ENCODE results near the gene ASRGL1. TPM values are rescaled to one million over a fixed set of nuclear protein-coding genes. Genes with fewer than 3 reads are reported as not detected.

ASRGL1 gene
- total and polyA plus RNA-seq, 2 experiments from 2014 or later, result 9.5 to 18.6 TPM

DNA sequence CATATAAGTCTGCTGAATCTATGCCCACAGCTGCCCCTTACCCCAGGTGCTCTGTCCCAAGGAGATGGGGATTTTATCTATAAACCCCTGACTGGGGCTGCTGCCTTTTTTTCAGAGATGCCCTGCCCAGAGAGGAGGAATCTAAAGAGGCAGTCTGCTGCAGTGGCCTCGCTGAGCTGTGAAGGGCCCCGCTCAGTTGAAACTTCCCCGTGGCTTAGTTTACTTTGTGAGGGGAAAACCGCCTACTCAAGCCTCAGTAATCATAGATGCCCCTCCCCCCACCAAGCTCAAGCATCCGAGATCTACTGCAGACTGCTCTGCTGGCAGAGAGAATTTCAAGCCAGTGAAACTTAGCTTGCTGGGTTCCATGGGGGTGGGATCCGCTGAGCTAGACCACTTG is 31.0 kb upstream of the ASRGL1 start:
- Histone ChIP-seq H3K27ac (no peak overlapping the region), H3K36me3 (replicated peaks; ENCODE audit: insufficient read depth, low read depth) (no peaks in the 10 kb centered on the region), H4K20me1 (ENCODE audit: insufficient read depth, poor library complexity, severe bottlenecking) (no peaks in the 10 kb centered on the region), H3K9me2 (replicated peaks; ENCODE audit: insufficient read depth) (no peaks in the 10 kb centered on the region), H3K27me3 (peaks cover 9% of the 10 kb centered on the region), H3K4me2 (no peak overlapping the region), H3K9me3 (ENCODE audit: low read depth) (peaks cover 4% of the 10 kb centered on the region), H3K4me1 (ENCODE audit: insufficient read depth) (no peaks in the 10 kb centered on the region), H3K4me3 (no peak overlapping the region), H3K79me2 (no peaks in the 10 kb centered on the region), H2AFZ (no peak overlapping the region)
- DNase-seq (ENCODE audit: low spot score), result peak; percentile 25
- WGBS (ENCODE audit: low lambda C conversion rate, missing lambda C conversion rate), result 22% methylated on average over 6 of the region's 6 CpGs
- no peak for TF ChIP-seq EZH2 (IDR thresholded peaks at IDR 0.05; ENCODE audit: borderline replicate concordance)
- no peak for TF ChIP-seq EZH2phosphoT487 (IDR thresholded peaks at IDR 0.05; ENCODE audit: low read depth, severe bottlenecking, unreplicated experiment)
- TF ChIP-seq, protein P1, sequence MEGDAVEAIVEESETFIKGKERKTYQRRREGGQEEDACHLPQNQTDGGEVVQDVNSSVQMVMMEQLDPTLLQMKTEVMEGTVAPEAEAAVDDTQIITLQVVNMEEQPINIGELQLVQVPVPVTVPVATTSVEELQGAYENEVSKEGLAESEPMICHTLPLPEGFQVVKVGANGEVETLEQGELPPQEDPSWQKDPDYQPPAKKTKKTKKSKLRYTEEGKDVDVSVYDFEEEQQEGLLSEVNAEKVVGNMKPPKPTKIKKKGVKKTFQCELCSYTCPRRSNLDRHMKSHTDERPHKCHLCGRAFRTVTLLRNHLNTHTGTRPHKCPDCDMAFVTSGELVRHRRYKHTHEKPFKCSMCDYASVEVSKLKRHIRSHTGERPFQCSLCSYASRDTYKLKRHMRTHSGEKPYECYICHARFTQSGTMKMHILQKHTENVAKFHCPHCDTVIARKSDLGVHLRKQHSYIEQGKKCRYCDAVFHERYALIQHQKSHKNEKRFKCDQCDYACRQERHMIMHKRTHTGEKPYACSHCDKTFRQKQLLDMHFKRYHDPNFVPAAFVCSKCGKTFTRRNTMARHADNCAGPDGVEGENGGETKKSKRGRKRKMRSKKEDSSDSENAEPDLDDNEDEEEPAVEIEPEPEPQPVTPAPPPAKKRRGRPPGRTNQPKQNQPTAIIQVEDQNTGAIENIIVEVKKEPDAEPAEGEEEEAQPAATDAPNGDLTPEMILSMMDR (IDR thresholded peaks at IDR 0.05; ENCODE audit: poor library complexity), result no peak

DNA sequence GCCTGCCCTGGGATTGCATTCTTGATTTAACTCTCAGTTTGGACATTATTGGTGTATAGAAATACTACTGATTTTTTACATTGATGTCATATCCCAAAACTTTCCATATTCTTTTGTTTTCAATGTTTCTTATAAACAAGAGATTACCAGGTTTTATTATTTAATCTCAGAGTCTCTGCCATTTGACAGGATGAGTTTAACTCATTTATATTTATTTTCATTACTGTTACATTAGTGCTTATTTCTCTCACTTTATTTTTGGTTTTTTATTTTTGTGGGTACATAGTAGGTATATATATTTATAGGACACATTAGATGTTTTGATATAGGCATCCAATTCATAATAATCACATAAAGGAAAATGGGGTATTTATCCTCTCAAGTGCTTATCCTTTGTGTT is 29.3 kb upstream of the ASRGL1 start:
- Histone ChIP-seq H3K4me3 (no peak overlapping the region), H3K4me2 (no peak overlapping the region), H4K20me1 (ENCODE audit: insufficient read depth, poor library complexity, severe bottlenecking) (no peaks in the 10 kb centered on the region), H3K4me1 (ENCODE audit: insufficient read depth) (no peaks in the 10 kb centered on the region), H3K9me3 (ENCODE audit: low read depth) (peaks cover 4% of the 10 kb centered on the region), H3K9me2 (replicated peaks; ENCODE audit: insufficient read depth) (no peaks in the 10 kb centered on the region), H3K27ac (no peak overlapping the region), H2AFZ (no peak overlapping the region), H3K36me3 (replicated peaks; ENCODE audit: insufficient read depth, low read depth) (no peaks in the 10 kb centered on the region), H3K79me2 (no peaks in the 10 kb centered on the region), H3K27me3 (peaks cover 9% of the 10 kb centered on the region)
- TF ChIP-seq, protein P1 (IDR thresholded peaks at IDR 0.05; ENCODE audit: poor library complexity), result no peak
- TF ChIP-seq EZH2phosphoT487 (IDR thresholded peaks at IDR 0.05; ENCODE audit: low read depth, severe bottlenecking, unreplicated experiment), result no peak
- no peak for DNase-seq (ENCODE audit: low spot score)

DNA sequence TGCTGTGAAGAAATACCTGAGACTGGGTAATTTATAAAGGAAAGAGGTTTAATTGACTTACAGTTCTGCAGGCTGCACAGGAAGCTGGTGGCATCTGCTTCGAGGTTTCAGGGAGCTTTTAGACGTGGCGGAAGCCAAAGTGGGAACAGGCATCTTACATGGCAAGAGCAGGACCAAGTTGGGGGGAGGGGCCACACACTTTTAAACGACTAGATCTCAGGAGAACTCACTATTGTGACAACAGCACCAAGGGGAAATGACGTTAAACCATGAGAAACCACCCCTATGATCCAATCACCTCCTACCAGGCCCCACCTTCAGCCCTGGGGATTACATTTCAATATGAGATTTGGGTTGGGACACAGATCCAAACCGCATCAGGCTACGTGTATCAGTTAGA is 27.3 kb upstream of the ASRGL1 start:
- Histone ChIP-seq H2AFZ (no peak overlapping the region), H3K4me1 (ENCODE audit: insufficient read depth) (no peaks in the 10 kb centered on the region), H4K20me1 (ENCODE audit: insufficient read depth, poor library complexity, severe bottlenecking) (no peaks in the 10 kb centered on the region), H3K27ac (no peak overlapping the region), H3K36me3 (replicated peaks; ENCODE audit: insufficient read depth, low read depth) (no peaks in the 10 kb centered on the region), H3K4me3 (no peak overlapping the region), H3K9me3 (ENCODE audit: low read depth) (peaks cover 4% of the 10 kb centered on the region), H3K4me2 (no peak overlapping the region), H3K79me2 (no peaks in the 10 kb centered on the region), H3K27me3 (peaks cover 16% of the 10 kb centered on the region), H3K9me2 (replicated peaks; ENCODE audit: insufficient read depth) (no peaks in the 10 kb centered on the region)
- DNase-seq (ENCODE audit: low spot score), result no peak
- WGBS (ENCODE audit: low lambda C conversion rate, missing lambda C conversion rate), result 65% methylated on average over 7 of the region's 7 CpGs
- no peak for TF ChIP-seq EZH2phosphoT487 (IDR thresholded peaks at IDR 0.05; ENCODE audit: low read depth, severe bottlenecking, unreplicated experiment)
- TF ChIP-seq EZH2 (IDR thresholded peaks at IDR 0.05; ENCODE audit: borderline replicate concordance), result no peak
- TF ChIP-seq, protein P1 (IDR thresholded peaks at IDR 0.05; ENCODE audit: poor library complexity), result no peak

DNA sequence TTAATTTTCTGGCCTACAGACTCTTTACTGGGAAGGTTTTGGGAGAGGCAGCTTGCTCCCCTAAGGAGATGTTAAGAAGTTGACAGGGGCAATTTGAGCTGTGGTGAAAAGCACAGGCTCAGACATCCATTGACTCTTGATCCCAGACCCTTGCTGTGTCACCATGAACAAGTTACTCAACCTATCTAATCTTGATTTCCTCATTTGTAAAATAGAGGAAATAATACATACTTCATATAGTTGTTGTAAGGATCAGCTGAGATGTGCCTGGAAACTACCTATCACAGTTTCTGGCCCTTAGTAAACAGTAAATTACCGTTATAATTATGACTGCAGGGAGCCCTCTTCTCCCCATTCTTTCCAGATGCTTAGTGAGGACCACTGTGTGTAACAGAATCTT is 21.8 kb upstream of the ASRGL1 start:
- H3K4me3 ChIP-seq, result no peak overlapping the region
- no peak overlapping the region for H3K4me2 ChIP-seq
- H3K4me1 ChIP-seq (ENCODE audit: insufficient read depth), result no peaks in the 10 kb centered on the region
- no peaks in the 10 kb centered on the region for H3K9me3 ChIP-seq (ENCODE audit: low read depth)
- DNase-seq (ENCODE audit: low spot score), result no peak
- H3K9me2 ChIP-seq (replicated peaks; ENCODE audit: insufficient read depth), result no peaks in the 10 kb centered on the region
- no peak overlapping the region for H3K27ac ChIP-seq
- H3K79me2 ChIP-seq, result no peaks in the 10 kb centered on the region
- peaks cover 7% of the 10 kb centered on the region for H3K27me3 ChIP-seq
- H2AFZ ChIP-seq, result no peak overlapping the region
- no peaks in the 10 kb centered on the region for H3K36me3 ChIP-seq (replicated peaks; ENCODE audit: insufficient read depth, low read depth)
- H4K20me1 ChIP-seq (ENCODE audit: insufficient read depth, poor library complexity, severe bottlenecking), result no peaks in the 10 kb centered on the region
- no peak for TF ChIP-seq EZH2 (IDR thresholded peaks at IDR 0.05; ENCODE audit: borderline replicate concordance)
- no peak for TF ChIP-seq EZH2phosphoT487 (IDR thresholded peaks at IDR 0.05; ENCODE audit: low read depth, severe bottlenecking, unreplicated experiment)
- TF ChIP-seq, protein P1 (IDR thresholded peaks at IDR 0.05; ENCODE audit: poor library complexity), result no peak
- 81% methylated on average over 1 of the region's 1 CpG for WGBS (ENCODE audit: low lambda C conversion rate, missing lambda C conversion rate)
